Measurements from ENCODE around the gene TERF2IP. TPM values are rescaled to one million over a fixed set of nuclear protein-coding genes. Genes with fewer than 3 reads are reported as not detected.

Gene TERF2IP
- total RNA-seq, 4 donors from 2014 or later, result 49.1 to 91.6 (median 66.2) TPM

DNA sequence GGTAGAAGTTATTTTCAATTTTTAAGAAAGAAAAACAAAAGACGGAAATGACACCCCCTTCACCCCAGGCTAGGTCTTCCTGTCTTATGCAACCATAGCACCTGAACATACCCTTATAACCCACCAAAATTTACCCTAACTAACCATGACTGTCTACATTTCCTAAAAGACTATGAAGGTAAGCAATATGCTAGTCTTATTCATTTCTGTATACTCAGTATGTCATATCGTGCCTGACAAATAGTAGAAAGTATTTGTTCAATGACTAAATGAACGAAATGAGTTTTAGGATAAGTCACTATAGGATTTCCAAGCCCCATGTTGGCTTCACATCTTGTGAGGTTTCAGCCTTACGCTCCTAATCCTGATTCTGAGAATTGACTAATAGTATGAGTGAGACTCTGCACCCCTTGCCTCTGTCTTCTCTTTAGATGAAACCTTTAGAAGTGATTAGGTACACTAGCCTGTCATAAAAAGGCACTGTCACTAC is 31.0 kb upstream of the TERF2IP start:
- TF ChIP-seq, protein P1, sequence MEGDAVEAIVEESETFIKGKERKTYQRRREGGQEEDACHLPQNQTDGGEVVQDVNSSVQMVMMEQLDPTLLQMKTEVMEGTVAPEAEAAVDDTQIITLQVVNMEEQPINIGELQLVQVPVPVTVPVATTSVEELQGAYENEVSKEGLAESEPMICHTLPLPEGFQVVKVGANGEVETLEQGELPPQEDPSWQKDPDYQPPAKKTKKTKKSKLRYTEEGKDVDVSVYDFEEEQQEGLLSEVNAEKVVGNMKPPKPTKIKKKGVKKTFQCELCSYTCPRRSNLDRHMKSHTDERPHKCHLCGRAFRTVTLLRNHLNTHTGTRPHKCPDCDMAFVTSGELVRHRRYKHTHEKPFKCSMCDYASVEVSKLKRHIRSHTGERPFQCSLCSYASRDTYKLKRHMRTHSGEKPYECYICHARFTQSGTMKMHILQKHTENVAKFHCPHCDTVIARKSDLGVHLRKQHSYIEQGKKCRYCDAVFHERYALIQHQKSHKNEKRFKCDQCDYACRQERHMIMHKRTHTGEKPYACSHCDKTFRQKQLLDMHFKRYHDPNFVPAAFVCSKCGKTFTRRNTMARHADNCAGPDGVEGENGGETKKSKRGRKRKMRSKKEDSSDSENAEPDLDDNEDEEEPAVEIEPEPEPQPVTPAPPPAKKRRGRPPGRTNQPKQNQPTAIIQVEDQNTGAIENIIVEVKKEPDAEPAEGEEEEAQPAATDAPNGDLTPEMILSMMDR (IDR thresholded peaks at IDR 0.05; ENCODE audit: low read depth), result no peak

DNA sequence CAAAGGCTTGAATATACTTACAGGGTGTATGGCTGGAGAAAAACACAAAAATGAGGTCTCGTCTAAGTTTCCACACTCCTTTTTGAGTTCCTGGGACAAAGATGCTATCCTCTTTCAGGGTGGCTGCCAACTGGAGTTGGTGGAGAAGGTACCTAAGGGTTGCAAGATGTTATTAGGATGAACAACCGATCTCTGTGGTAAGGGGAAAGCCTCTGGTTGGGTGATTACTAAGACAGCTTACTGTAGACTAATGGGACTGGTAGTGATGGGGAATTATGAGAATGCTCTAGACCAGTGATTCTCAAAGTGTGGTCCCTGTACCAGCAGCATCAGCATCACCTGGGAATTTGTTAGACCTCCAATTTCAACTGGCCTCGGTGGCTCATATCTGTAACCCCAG is 30.5 kb upstream of the TERF2IP start:
- TF ChIP-seq, protein P1 (IDR thresholded peaks at IDR 0.05; ENCODE audit: low read depth), result no peak

DNA sequence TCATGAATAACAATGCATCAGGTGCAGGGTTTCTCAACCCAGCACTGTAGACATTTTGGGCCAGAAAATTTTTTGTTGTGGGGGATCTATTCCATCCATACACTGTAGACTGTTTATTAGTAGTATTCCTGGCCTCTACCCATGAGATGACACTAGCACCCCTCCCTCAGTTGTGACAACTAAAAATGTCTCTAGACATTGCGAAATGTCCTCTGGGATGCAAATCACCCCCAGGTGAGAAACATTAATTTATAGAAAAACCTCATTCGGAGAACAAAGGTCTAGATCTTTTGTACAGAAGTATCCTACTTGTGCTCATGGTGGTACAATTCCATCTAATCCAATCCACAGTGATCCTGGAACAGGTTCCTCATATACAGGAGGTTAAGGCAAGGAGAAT is 28.8 kb upstream of the TERF2IP start:
- TF ChIP-seq, protein P1 (IDR thresholded peaks at IDR 0.05; ENCODE audit: low read depth), result no peak

DNA sequence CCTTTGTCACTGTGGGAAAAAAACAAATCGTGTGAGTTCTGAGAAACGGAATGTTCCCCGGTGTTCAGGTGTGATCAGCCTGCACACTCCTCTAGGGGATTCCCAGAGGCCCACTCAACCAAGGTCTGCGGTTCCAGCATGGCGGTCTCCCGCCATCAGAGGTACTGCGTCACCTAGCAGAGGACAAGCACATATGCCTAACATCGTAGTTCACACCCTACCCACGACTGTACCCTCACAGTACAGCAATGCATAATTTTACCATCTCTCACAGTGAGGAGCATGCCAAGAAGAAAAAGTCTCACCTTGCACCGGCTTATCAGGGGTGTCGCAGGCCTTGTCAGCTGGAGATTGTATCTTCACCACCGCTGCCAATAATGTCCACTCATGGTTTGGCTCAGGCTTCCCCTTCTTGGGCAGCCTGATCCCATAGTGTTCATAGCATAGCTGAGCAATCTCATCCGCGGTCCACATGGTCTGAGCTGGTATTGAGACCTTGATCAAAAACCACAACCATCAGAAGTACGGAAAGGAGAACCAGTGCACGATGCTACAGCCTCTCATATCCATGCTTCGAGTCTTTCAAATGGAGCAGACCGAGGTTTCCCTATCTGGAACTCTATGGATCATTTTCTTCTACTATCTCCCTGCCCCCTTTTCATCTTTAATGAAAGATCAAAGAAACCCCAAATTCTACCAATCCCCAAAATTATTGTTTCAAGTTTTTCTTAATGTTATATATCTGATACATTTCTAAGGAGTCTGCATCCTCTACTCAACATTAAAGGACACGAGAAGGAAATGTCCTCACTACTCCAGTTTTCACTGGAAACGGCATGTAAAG is 27.0 kb upstream of the TERF2IP start:
- TF ChIP-seq, protein P1 (IDR thresholded peaks at IDR 0.05; ENCODE audit: low read depth), result no peak

DNA sequence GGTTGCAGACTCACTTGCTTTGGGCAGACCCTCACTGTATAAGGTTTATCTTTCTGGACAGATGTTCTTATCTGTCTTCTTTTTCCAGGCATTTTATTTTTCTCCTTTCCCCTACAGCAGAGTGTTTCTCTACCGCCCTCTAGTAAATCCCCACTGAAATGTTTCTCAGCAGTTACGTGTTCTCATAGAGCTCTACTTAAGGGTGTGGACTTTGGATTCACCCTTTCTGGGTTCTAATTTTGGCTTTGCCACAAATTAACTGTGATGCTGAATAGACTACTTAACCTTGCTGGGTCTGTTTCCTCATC is 26.4 kb upstream of the TERF2IP start:
- TF ChIP-seq, protein P1 (IDR thresholded peaks at IDR 0.05; ENCODE audit: low read depth), result no peak

DNA sequence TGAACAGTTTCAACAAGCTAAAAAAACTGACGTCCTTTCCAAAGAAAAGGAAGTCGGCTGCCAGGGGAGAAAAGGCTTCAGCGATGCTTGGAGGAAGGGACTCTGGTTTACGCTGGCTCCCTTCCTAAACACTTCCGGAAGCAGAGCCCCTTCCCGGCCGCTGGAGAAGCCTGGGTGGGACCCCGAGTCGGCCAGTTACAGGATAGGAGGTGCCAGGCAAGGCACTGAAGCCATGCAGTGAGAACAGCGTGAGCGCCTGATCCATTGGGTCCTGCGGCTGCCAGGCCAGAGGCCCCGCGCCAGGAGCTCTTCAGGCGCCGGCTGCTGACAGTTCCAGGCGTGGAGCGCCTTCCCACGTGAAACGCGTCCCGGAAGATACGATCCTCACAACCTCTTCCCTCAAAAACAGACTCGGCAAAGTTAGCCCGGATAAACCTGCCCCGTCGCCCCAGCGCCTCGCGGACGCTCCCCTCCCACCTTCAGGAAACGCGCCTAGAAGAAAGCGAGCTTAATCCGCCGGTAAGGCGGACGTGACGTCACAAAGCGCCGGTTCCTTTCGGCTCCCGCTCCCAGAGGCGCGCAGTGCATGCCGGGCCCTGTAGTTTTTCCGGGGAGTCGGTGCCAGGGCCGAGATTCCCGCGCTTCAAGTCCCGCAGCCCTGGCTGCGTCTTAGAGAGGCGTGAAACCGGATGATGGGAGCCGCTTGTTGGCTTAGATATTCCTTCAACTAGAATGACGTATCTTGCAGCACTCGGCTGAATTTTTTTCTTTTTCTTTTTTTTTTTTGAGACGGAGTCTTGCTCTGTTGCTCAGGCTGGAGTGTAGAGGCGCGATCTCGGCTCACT is 24.6 kb upstream of the TERF2IP start, which contains the start of gene ADAT1:
TSS of gene ADAT1 (minus strand) at position 521 of the 845 bp plus-strand sequence. CDS start 2,482 bp downstream, outside the sequence.
- TF ChIP-seq, protein P1 (IDR thresholded peaks at IDR 0.05; ENCODE audit: low read depth), result no peak

DNA sequence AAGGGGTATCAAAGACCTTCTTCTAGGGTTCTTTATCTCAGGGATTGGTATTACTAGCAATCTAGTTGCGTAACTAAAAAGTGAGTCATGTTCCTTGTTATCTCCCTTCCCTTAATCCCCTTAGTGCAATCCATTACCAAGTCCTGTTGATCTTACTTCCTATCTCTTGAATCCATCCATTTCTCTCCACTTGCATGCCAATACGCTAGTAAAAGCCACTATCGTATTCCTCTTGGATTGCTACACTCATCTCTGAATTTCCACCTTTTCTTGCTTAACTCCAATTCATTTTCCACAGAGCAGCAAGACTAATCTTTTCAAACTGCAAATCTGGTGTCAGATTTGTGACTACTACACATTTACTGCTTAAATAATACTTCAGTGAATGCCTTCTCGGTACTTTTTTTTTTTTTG is 22.6 kb upstream of the TERF2IP start:
- TF ChIP-seq, protein P1 (IDR thresholded peaks at IDR 0.05; ENCODE audit: low read depth), result no peak

Data from subcutaneous adipose tissue (tissue), 4 donors.